OCI-LY3 (cell line): ENCODE results near the gene CAPN14.

ENCODE experiments used
- H2AFZ ChIP-seq: fragments of 200-600, 300-600 bp; shearing (Covaris generic); 2 replicates; pipeline ENCODE4 v1.6.0; 2014; ENCODE audit warnings: antibody characterized with exemption, low read depth, low read length
- H3K27ac ChIP-seq: fragments of 200-600, 300-600 bp; sonication (generic); 2 replicates; pipeline ENCODE4 v1.5.1; 2014; ENCODE audit warnings: mild to moderate bottlenecking, low read length, moderate library complexity, mixed read lengths
- H3K27me3 ChIP-seq: fragments of 200-600, 300-600 bp; sonication (generic); 2 replicates; pipeline ENCODE4 v1.6.1; 2014; ENCODE audit warnings: low read depth, low read length, mixed read lengths
- H3K36me3 ChIP-seq: fragments of 200-600, 300-600 bp; sonication (generic); replicated peaks from 2 replicates; pipeline ENCODE3; 2014; ENCODE audit warnings: low read depth, low read length, mixed read lengths
- H3K4me1 ChIP-seq: fragments of 300-600, 200-600 bp; sonication (generic); 2 replicates; pipeline ENCODE4 v1.6.1; 2014; ENCODE audit warnings: low read length, mixed read lengths
- H3K4me2 ChIP-seq: fragments of 200-600, 300-600 bp; sonication (generic); 2 replicates; pipeline ENCODE4 v1.6.1; 2014; ENCODE audit warnings: low read length, mixed read lengths
- H3K4me3 ChIP-seq: fragments of 300-600, 200-600 bp; sonication (generic); 2 replicates; pipeline ENCODE4 v1.5.1; 2014; ENCODE audit warnings: antibody characterized with exemption, mild to moderate bottlenecking, low read length, moderate library complexity
- H3K79me2 ChIP-seq: fragments of 300-600, 200-600 bp; shearing (Covaris generic); 2 replicates; pipeline ENCODE4 v1.6.1; 2014; ENCODE audit warnings: mild to moderate bottlenecking, low read length, mixed read lengths
- H3K9ac ChIP-seq: fragments of 300-600, 200-600 bp; shearing (Covaris generic); 2 replicates; pipeline ENCODE4 v1.6.0; 2014; ENCODE audit warnings: mild to moderate bottlenecking, low read length, moderate library complexity
- H3K9me3 ChIP-seq: fragments of 200-600, 300-600 bp; shearing (Covaris generic); 2 replicates; pipeline ENCODE4 v1.6.1; 2014; ENCODE audit warnings: low read length, mixed read lengths; ENCODE audit not compliant: insufficient read depth
- H4K20me1 ChIP-seq: fragments of 200-600, 300-600 bp; sonication (generic); 2 replicates; pipeline ENCODE4 v1.6.1; 2016; ENCODE audit warnings: low read length, mixed read lengths; ENCODE audit not compliant: insufficient read depth
- CTCF ChIP-seq: fragments of 200-600, 300-600 bp; sonication (generic); IDR thresholded peaks from 2 replicates; pipeline ENCODE4 v1.5.1; 2014; ENCODE audit warnings: antibody characterized with exemption, low read length, low read depth
- EZH2phosphoT487 ChIP-seq: fragments of 200-600 bp; shearing (Covaris generic); IDR thresholded peaks from 2 replicates; pipeline ENCODE4 v1.6.1; 2018; ENCODE audit warnings: antibody characterized with exemption, mixed run types, low read depth

Gene CAPN14

GRCh38 chr2:31213601-31214443 lies 3.5 kb downstream of the CAPN14 start:
- Histone ChIP-seq H3K4me3 (no peak overlapping the region), H2AFZ (no peak overlapping the region), H3K36me3 (no peaks in the 10 kb centered on the region), H3K9ac (no peak overlapping the region), H3K9me3 (no peaks in the 10 kb centered on the region), H3K27ac (no peak overlapping the region), H4K20me1 (no peaks in the 10 kb centered on the region), H3K4me2 (no peak overlapping the region), H3K4me1 (peaks cover 46% of the 10 kb centered on the region), H3K27me3 (no peaks in the 10 kb centered on the region), H3K79me2 (no peaks in the 10 kb centered on the region)
- TF ChIP-seq EZH2phosphoT487 (no peak), CTCF (no peak)

- no peak overlapping the region for H2AFZ ChIP-seq
- no peak for TF ChIP-seq CTCF
- TF ChIP-seq EZH2phosphoT487, result no peak
Observed at GRCh38 chr2:31212659-31213600, 4.4 kb downstream of the CAPN14 start.

GRCh38 chr2:31208240-31208639 lies 9.1 kb downstream of the CAPN14 start:
- Histone ChIP-seq H3K36me3 (no peaks in the 10 kb centered on the region), H3K4me3 (no peak overlapping the region), H4K20me1 (no peaks in the 10 kb centered on the region), H2AFZ (no peak overlapping the region), H3K4me1 (peaks cover 13% of the 10 kb centered on the region), H3K9ac (no peak overlapping the region), H3K27ac (no peak overlapping the region), H3K4me2 (peak overlapping the region; percentile 23; the same call in 1 of the 2 replicates), H3K79me2 (no peaks in the 10 kb centered on the region), H3K27me3 (no peaks in the 10 kb centered on the region), H3K9me3 (no peaks in the 10 kb centered on the region)
- TF ChIP-seq EZH2phosphoT487 (no peak), CTCF (no peak)

More at GRCh38 chr2:31212659-31213600, 4.4 kb downstream of the CAPN14 start:
- Histone ChIP-seq H3K27ac (no peak overlapping the region), H3K4me2 (no peak overlapping the region), H3K27me3 (no peaks in the 10 kb centered on the region), H3K9me3 (no peaks in the 10 kb centered on the region), H4K20me1 (no peaks in the 10 kb centered on the region), H3K36me3 (no peaks in the 10 kb centered on the region), H3K79me2 (no peaks in the 10 kb centered on the region), H3K4me1 (peaks cover 46% of the 10 kb centered on the region), H3K4me3 (no peak overlapping the region), H3K9ac (no peak overlapping the region)

- Histone ChIP-seq H3K79me2 (no peaks in the 10 kb centered on the region), H3K36me3 (no peaks in the 10 kb centered on the region), H3K4me2 (peak overlapping the region; percentile 23; the same call in 1 of the 2 replicates), H3K27ac (no peak overlapping the region), H3K4me1 (peaks cover 13% of the 10 kb centered on the region), H3K27me3 (no peaks in the 10 kb centered on the region), H3K4me3 (no peak overlapping the region), H3K9ac (no peak overlapping the region), H4K20me1 (no peaks in the 10 kb centered on the region), H2AFZ (no peak overlapping the region), H3K9me3 (no peaks in the 10 kb centered on the region)
- TF ChIP-seq EZH2phosphoT487, result no peak
Observed at GRCh38 chr2:31207790-31208189, 9.5 kb downstream of the CAPN14 start.
